OCI-LY1 (cell line): ENCODE data around the gene APBB1IP.
"Not testable (repeated sequence)": the region's sequence is repeated elsewhere in the genome, so short reads cannot be mapped to it uniquely, and the experiment has no call there.

Experiments
- H2AFZ ChIP-seq: fragments of 200-600 bp; sonication (generic), shearing (Covaris generic); 2 replicates; pipeline ENCODE4 v1.6.0; 2014; ENCODE audit warnings: antibody characterized with exemption, mild to moderate bottlenecking, low read length
- H3F3A ChIP-seq: fragments of 200-600 bp; sonication (generic), shearing (Covaris generic); 2 replicates; pipeline ENCODE4 v1.6.0; 2014; ENCODE audit warnings: mild to moderate bottlenecking, antibody characterized with exemption, low read length, moderate library complexity; ENCODE audit not compliant: insufficient read depth
- H3K27ac ChIP-seq: fragments of 200-600 bp; sonication (generic); 2 replicates; pipeline ENCODE4 v1.5.1; 2014; ENCODE audit warnings: low read length, mixed run types, mild to moderate bottlenecking, low read depth; ENCODE audit not compliant: poor library complexity, severe bottlenecking
- H3K27me3 ChIP-seq: fragments of 200-600 bp; sonication (generic); 2 replicates; pipeline ENCODE4 v1.6.0; 2014; ENCODE audit warnings: antibody characterized with exemption, mild to moderate bottlenecking, low read length, moderate library complexity; ENCODE audit not compliant: insufficient read depth
- H3K36me3 ChIP-seq: fragments of 200-600 bp; sonication (generic); 2 replicates; pipeline ENCODE4 v1.6.1; 2014; ENCODE audit warnings: mild to moderate bottlenecking, antibody characterized with exemption, low read length, moderate library complexity, mixed read lengths; ENCODE audit not compliant: insufficient read depth
- H3K4me1 ChIP-seq: fragments of 200-600 bp; sonication (generic); 2 replicates; pipeline ENCODE4 v1.5.1; 2014; ENCODE audit warnings: mild to moderate bottlenecking, low read length, moderate library complexity; ENCODE audit not compliant: insufficient read depth, severe bottlenecking
- H3K4me2 ChIP-seq: fragments of 200-600 bp; sonication (generic), shearing (Covaris generic); 2 replicates; pipeline ENCODE4 v1.6.1; 2014; ENCODE audit warnings: low read length
- H3K4me3 ChIP-seq: fragments of 200-600 bp; sonication (generic); 2 replicates; pipeline ENCODE4 v1.5.1; 2014; ENCODE audit warnings: low read length, low read depth, mild to moderate bottlenecking, mixed read lengths; ENCODE audit not compliant: poor library complexity, severe bottlenecking
- H3K79me2 ChIP-seq: fragments of 200-600 bp; shearing (Covaris generic); 2 replicates; pipeline ENCODE4 v1.6.1; 2016; ENCODE audit warnings: mixed run types, low read length, mixed read lengths; ENCODE audit not compliant: insufficient read depth
- H3K9ac ChIP-seq: fragments of 200-600 bp; sonication (generic), shearing (Covaris generic); 2 replicates; pipeline ENCODE4 v1.6.1; 2014; ENCODE audit warnings: mild to moderate bottlenecking, low read length, mixed read lengths
- H3K9me2 ChIP-seq: fragments of 200-600 bp; sonication (generic), shearing (Covaris generic); 2 replicates; pipeline ENCODE4 v1.6.1; 2014; ENCODE audit warnings: low read depth, mild to moderate bottlenecking, low read length, mixed read lengths
- H3K9me3 ChIP-seq: fragments of 200-600 bp; shearing (Covaris generic); 2 replicates; pipeline ENCODE4 v1.6.1; 2014; ENCODE audit warnings: low read length, mixed read lengths
- H4K20me1 ChIP-seq: fragments of 200-600 bp; sonication (generic), shearing (Covaris generic); 2 replicates; pipeline ENCODE4 v1.6.0; 2016; ENCODE audit warnings: mild to moderate bottlenecking, low read length; ENCODE audit not compliant: insufficient read depth
- CTCF ChIP-seq: fragments of 200-600 bp; sonication (generic), shearing (Covaris generic); IDR thresholded peaks from 2 replicates; pipeline ENCODE4 v1.5.1; 2017; ENCODE audit warnings: mild to moderate bottlenecking, antibody characterized with exemption, low read length, moderate library complexity, mixed read lengths
- EZH2 ChIP-seq: fragments of 200-600 bp; sonication (generic), shearing (Covaris generic); IDR thresholded peaks from 2 replicates; pipeline ENCODE4 v1.8.0; 2017; ENCODE audit warnings: borderline replicate concordance, mixed run types, mild to moderate bottlenecking, antibody characterized with exemption, low read length, moderate library complexity, mixed read lengths

Gene APBB1IP

GRCh38 chr10:26486990-26487850 lies 49.1 kb downstream of the APBB1IP start:
- no peaks in the 10 kb centered on the region for H3K27me3 ChIP-seq
- TF ChIP-seq CTCF (no peak), EZH2 (no peak)
- no peak overlapping the region for H2AFZ ChIP-seq
- peak overlapping the region; percentile 42; the same call in 1 of the 2 replicates for H3K4me2 ChIP-seq
- peak overlapping the region; percentile 96 for H3K27ac ChIP-seq
- no peaks in the 10 kb centered on the region for H3K9me3 ChIP-seq
- H3F3A ChIP-seq = no peaks in the 10 kb centered on the region
- H3K4me3 ChIP-seq = no peak overlapping the region
- H3K9ac ChIP-seq = peak overlapping the region; percentile 42; the same call in 1 of the 2 replicates
- H3K36me3 ChIP-seq = peaks cover 36% of the 10 kb centered on the region
- peaks cover 56% of the 10 kb centered on the region for H3K4me1 ChIP-seq
- H4K20me1 ChIP-seq = no peaks in the 10 kb centered on the region
- no peaks in the 10 kb centered on the region for H3K9me2 ChIP-seq
- H3K79me2 ChIP-seq = peaks cover 86% of the 10 kb centered on the region

- Histone ChIP-seq H3K79me2 (peaks cover 74% of the 10 kb centered on the region), H3K36me3 (peaks cover 47% of the 10 kb centered on the region), H3F3A (no peaks in the 10 kb centered on the region), H3K4me3 (no peak overlapping the region), H3K9ac (no peak overlapping the region), H3K9me3 (no peaks in the 10 kb centered on the region), H2AFZ (no peak overlapping the region), H3K27me3 (no peaks in the 10 kb centered on the region), H3K27ac (peak overlapping the region; percentile 96), H4K20me1 (no peaks in the 10 kb centered on the region), H3K9me2 (no peaks in the 10 kb centered on the region), H3K4me2 (no peak overlapping the region), H3K4me1 (peaks cover 45% of the 10 kb centered on the region)
- TF ChIP-seq EZH2 (no peak), CTCF (no peak)
These were observed 50.2 kb downstream of the APBB1IP start for GRCh38 chr10:26488344-26488743.

GRCh38 chr10:26489081-26489480 lies 50.9 kb downstream of the APBB1IP start:
- TF ChIP-seq EZH2 (no peak), CTCF (no peak)
- Histone ChIP-seq H3K27ac (no peak overlapping the region), H2AFZ (no peak overlapping the region), H3K79me2 (peaks cover 67% of the 10 kb centered on the region), H3F3A (no peaks in the 10 kb centered on the region), H3K9me2 (no peaks in the 10 kb centered on the region), H3K4me2 (no peak overlapping the region), H3K36me3 (peaks cover 54% of the 10 kb centered on the region), H3K4me3 (no peak overlapping the region), H4K20me1 (no peaks in the 10 kb centered on the region), H3K27me3 (no peaks in the 10 kb centered on the region), H3K4me1 (peaks cover 37% of the 10 kb centered on the region), H3K9ac (no peak overlapping the region), H3K9me3 (no peaks in the 10 kb centered on the region)

- H3K36me3 ChIP-seq = peaks cover 67% of the 10 kb centered on the region
- H2AFZ ChIP-seq, H3K9me3 ChIP-seq, H3K27ac ChIP-seq, H3F3A ChIP-seq, H3K4me2 ChIP-seq, H3K9me2 ChIP-seq, H3K4me3 ChIP-seq, H4K20me1 ChIP-seq, H3K9ac ChIP-seq, H3K27me3 ChIP-seq: not testable (repeated sequence)
- H3K79me2 ChIP-seq = peaks cover 54% of the 10 kb centered on the region
- peaks cover 25% of the 10 kb centered on the region for H3K4me1 ChIP-seq
These were observed 52.2 kb downstream of the APBB1IP start for GRCh38 chr10:26490367-26490766.
